Activated CD4-positive, alpha-beta T cell treated with anti-CD3 and anti-CD28 coated beads, Interleukin-2, amount 50 U/mL, for 24 hours (primary cell): ENCODE results near the gene MFAP4.

Source experiments
- DNase-seq, 2 donors: peaks; one replicate each; pipeline ENCODE4 v3.0.0-alpha.2; 2020; ENCODE audit warnings: low read depth in 1 of 2, low spot score in 1 of 2

MFAP4 gene, protein sequence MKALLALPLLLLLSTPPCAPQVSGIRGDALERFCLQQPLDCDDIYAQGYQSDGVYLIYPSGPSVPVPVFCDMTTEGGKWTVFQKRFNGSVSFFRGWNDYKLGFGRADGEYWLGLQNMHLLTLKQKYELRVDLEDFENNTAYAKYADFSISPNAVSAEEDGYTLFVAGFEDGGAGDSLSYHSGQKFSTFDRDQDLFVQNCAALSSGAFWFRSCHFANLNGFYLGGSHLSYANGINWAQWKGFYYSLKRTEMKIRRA

DNA sequence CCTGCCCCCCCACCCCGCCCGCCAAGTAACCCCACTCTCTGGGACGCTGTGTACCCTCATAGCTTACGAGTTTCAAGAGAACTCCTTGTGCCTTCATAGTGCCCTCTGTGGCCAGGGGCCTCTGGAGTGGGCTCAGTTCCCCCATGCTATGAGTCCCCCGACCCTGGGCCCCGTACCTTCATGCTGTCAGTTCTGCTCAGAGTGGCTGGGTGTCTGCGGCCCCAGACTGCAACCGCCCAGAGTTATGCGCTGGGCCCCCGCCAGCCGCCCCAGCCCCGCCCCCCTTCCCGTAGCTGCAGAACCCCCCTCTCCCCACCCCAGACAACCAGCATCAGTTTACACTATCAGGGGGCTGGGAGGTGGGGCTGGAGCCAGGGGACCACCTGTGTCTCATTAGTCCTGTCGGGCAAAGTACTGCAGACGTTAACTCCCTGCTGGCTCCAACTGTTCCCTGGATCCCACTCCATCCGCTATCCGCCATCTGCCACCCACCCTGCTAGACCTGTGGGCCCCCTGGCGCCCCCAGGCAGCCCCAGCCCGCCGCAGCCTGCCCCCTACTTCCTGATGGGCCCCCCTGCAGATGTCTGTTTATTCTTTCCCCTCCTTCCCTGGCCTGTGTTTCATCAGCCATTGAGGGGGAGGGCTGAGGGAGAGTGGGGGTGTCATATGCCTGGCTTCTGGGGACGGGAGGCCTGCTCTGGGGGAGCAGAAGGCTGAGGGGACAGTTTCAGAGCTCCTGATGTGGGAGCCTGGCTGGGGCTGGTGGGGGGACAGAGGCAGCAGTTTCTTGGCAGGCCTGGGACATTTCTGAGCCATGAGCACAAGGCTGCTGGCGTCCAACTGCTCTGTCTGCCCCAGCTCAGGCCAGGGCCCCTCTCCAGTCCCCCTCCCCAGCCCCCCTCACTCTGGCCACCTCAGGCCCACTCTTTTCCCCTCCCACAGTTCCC is at the start of gene MFAP4:
Gene MFAP4, minus strand, starts transcription at position 217 of the 947 bp plus-strand sequence. Its CDS starts 35 bp downstream, at position 182.
- DNase-seq = no peak

DNA sequence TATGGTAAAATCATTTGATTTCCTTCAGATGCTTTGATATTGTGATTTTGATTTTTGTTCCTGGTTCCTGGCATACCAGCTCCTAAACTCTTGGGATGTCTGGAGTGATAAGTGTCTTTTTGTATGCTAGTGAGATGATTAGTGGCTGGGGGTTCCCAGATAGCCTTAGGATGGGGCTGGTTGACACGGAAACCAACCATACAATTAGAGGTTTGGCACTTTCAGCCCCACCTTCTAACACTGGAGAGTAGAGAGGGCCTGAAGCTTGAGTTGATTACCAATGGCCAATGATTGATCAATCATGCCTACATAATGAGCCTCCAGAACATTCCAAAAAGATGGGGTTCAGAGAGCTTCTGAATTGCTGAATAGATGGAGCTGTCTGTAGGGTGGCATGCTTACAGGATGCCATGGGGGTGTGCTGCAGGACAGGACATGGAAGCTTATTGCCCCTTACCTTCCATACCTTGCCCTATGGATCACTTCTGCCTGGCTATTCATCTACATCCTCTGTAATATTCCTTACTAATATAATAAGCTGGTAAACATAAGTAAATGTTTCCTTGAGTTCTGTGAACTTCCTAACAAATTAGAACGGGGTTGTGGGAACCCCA is 46.8 kb upstream of the MFAP4 start:
- no peak for DNase-seq

DNA sequence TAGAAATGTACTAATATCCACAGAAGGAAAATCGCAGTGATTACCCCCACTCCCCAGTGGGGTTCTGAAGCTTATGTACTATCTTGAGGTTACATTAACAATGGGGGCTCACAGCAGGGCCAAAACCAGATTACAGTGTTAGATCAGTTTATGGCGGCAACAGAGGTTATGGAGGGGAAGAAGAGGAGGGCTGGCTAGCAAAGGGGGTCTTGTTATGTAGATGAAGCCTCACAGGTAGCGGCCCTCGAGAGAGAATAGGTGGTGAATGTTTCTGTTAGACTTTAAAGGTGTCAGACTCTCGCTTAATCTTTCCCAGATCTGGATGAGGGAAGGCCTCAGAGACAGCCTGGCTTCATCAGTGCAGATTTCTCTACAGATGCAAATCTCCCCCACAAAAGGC is 46.3 kb upstream of the MFAP4 start:
- no peak for DNase-seq

DNA sequence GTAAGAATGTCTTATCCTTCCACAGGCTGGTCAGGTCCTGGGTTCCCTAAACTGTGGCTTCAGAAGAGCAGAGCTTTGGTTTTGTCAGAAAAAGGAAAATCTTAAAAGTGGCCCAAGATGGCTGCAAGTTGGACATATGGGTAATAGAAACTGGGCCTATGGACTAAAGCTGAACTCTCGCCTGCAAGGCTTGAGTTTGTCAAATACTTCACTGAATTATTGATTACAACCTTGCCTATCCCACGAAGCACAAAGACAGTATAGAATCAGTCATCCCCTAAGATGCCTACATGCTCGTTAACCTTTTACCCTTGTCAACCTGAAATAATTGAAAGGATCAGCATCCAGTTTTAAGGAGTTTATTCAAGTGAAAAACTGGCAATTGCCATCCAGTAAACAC is 44.7 kb upstream of the MFAP4 start:
- DNase-seq = no peak

DNA sequence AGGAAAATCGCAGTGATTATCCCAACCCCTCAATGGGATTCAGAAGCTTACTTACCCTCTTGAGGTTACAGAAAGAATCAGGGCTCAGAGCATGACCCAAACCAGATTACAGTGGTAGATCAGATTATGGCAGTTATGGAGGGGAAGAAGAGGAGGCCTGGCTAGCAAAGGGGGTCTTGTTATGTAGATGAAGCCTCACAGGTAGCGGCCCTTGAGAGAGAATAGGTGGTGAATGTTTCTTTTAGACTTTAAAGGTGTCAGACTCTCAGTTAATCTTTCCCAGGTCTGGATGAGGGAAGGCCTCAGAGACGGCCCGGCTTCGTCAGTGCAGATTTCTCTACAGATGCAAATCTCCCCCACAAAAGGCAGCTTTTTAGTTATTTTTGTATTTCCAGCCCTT is 39.6 kb upstream of the MFAP4 start:
- DNase-seq = no peak

DNA sequence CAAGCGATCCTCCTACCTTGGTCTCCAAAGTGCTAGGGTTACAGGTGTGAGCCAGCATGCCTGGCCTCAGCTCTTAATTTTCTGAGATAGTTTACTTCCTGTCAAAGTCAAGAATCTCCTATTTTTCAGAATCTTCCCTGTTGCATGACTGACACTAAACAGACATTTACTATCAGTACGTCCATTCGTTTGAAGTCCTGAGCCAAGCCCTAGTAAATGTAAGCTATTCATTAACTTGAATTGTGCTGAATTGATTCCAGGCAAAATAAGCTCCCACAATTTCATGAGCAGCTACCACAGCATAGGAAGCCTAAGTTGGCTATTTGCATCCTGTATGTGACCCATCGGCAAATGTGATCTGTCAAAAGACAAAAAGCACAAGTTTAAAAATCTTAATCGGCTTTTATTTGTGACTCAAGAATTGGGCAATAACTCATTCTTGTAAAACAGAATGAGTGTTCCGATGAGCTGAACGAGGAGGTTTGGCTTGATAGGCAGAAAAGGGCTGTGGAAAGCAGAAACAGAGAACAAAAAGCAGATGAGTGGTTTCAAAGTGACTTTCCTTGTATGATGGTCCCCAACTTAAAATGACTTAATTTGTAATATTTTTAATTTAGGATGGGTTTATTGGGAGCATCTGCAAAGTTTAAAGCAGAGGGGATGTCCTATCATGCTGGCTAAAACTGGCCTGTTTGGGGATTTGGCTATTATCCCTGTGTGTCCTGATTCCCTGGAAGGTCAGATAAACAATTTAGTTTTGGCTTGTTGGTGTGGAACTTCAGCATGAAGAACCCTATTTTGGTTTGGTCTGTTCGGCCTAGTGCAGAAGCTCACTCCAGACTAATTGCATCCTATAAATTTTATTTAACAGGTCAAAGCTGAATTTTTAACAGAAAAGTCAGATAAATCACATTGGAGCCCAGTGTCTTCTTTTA is 38.2 kb upstream of the MFAP4 start:
- no peak for DNase-seq

DNA sequence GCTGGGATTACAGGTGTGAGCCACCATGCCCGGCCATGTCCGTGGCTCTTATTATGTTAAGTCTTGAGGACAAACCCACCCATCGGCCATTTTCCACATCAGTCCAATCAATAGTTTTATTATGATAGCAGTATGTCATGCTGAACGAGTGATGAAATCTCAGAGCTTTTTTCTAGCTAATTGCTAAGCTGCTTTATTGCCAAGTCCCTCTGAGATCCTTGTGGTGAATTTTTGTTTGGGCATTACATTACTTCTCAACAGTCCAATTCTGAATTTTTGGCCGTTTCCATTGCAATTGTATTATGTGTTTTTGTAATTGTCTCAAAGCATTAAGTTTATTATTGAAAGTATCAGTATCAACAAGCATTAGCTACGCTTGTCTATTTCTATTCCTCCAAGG is 34.9 kb upstream of the MFAP4 start:
- no peak for DNase-seq

DNA sequence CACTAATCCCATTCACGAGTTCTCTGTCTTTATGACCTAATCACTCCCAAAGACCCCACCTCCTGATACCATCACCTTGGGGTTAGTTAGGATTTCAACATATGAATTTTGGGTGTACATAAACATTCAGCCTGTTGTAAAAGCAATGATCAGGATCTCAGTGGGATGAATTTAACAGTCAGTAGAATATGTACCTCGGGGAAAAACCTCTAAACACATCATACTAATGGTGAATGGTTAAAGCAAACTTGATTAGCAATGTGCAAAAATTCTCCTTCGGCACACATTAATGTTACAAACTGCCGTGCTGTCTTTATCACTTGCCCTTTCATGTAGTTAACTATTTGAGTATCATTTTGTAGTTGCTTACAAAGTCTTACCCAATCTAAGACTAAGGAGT is 34.2 kb upstream of the MFAP4 start:
- DNase-seq = no peak

DNA sequence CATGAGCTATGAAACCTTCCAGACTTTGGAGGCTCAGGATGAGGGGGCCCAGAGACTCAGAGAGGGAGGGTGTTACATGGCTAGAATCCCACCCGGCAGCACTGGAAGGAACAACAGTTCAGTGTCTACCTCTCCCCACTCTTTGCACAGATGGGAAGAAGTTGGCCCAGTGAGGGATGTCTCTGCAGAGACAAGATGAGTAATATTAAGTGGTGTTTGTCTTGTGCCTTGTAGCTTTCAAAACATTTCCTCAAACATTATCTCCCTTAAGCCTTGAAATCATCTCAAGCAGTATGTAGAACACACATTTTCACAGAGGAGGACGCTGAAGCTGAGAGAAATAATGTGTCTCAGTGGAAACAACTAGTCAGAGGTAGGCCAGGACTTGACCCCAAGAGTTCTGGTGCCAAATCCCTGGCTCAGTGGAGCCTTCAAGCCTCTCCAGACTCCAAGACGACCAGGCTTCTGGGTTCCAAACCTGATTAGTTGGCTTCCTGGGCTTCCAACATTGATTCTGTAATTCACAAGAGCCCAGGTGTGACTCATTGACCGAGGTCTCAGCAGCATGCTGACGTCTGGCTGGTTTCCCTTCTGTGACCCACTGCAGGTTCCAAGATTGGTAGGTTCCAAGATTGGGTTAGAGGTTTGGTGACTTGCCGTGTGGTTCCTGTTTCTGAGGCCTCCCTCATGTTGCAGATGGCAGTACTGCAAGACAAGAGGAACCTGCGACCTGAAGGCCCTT is 31.4 kb upstream of the MFAP4 start:
- no peak for DNase-seq

DNA sequence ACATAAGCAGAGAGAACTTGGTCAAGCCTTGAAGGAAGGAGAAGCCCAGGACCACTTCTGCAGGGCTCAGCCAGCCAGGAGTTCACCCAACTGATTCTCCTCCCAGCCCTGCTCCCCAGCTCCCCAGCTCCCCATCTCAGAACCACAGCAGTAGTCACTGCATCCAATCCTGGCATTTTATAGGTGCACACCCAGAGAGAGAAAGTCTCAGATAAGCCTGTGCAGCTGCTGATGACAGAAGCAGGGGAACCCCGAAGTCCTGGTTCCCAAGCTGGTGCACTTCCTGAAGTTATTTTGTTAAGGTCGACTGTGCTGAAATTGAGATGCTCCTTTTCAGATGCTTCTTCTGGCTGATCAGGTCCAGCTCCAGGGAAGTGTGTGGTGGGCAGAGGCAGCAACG is 30.6 kb upstream of the MFAP4 start:
- no peak for DNase-seq

DNA sequence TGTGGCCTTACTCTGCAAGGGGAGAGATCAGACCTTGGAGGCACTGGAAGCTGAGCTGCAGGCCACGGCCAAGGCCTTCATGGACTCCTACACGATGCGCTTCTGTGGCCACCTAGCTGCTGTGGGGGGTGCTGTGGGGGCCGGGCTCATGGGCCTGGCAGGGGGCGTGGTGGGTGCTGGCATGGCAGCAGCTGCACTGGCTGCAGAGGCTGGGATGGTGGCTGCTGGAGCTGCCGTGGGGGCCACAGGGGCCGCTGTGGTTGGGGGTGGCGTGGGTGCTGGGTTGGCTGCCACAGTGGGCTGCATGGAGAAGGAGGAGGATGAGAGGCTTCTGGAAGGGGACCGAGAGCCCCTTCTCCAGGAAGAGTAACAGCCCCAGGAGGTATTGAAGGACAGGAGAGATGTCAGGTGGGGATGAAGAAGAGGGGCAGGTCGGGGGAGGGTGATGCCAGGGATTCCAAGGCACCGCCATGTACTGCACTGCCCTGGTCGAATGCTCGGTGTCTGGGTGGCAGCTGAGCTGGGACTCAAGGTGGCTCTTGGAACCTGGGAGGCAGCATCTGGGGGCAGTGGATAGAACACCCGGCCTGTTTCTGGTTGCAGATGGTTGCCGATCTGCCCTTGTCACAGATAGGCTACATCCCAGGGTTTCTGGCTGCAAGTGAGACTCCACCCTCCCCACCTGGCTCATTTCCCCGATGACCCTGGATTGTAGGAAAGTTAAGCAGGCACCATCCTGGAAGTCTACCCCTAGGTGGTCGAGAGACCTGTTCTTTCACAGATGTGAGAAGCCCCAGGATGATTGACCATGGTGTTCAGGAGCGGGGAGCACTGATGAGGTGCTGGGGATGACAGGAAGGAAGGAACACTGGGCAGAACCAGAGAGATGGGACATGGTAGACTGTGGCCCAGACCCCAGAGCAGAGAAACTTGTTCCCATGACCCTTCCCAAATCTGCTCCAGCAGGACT is 29.1 kb upstream of the MFAP4 start:
- no peak for DNase-seq

DNA sequence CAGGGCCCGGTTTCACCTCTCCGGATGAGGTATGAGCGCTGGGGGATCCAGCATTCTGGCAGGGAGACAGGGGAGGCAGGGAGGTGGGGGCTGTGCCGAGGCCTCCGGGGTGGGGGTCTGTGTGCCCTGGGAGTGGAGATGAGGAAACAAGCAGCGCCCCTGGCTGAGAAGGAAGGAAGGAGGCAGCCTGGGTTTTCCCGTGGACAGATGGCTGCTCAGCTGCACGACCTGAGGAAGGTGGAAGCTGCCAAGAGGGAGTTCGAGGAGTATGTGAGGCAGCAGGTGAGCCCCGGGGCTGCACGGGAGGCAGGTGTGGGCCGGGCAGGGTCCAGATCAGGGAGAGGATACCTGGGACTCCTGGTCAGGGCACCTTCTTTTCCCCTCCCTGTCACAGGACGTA is 28.3 kb upstream of the MFAP4 start:
- no peak for DNase-seq

DNA sequence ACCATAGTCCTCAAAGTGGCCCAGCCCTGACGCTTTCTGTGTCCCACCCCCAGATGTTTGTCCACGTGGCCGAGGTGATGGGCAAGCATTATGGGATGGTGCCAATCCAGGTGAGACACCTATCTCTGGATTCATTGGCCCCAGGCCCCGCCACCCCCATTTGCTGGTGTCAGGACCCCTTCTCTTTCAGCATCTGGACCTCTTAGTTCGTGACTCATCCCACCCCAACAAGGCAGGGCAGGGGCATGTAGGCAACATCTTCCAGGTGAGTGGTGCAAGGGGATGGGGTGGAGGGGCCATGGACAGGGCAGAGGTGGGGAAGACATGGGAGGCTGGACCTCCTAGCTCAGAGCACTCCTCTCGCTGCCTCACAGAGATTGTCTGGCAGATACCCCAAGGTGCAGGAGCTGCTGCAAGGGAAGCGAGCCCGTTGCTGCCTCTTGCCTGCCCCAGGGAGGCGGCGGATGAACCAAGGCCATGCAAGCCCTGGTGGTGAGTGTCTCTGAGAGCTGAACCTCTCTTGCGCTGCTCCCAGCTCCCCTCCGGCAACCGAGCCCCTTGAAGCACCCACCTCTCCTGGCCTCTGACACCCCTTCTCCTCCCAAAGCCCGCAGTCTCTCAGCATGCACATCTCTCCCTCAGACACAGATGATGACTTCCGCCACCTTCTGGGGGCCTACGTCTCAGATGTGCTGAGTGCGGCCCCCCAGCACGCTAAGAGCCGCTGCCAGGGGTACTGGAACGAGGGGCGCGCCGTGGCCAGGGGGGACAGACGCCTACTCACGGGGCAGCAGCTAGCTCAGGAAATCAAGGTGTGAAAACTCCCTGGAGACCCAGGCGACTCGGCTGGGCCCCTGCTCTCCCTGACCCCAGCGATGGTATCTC is 27.6 kb upstream of the MFAP4 start:
- DNase-seq = no peak

DNA sequence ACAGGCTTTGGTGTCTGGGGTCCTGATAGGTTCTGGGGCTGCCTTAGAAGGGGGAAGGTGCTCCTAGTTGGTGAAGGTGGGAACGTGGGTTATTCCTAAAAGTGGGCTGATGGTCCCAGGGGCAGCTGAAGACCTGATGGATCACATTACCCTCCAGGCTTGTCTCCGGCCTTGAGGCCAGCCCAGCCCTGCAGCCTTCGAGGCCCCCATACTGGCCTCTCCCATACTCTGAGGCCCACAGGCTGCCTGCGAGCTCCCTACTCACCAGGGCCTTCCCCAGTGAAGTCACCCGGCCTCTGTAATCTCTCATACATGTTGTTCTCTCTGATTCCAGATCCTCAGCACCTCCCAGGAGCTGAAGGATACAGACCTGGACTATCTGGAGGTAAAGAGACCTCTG is 26.8 kb upstream of the MFAP4 start:
- DNase-seq = no peak

DNA sequence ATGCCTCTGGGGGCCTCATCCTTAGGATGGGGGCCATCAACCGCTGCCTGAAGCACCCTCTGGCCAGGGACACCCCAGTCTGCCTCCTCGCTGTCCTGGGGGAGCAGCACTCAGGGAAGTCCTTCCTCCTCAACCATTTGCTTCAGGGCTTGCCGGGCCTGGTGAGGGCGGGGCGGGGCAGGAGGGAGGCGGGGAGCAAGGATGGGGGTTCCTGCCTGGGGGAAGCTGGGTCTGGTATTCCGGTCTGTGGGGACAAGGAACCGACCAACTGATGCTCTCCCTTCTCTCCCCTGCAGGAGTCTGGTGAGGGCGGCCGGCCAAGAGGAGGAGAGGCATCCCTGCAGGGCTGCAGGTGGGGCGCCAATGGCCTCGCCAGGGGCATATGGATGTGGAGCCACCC is 26.0 kb upstream of the MFAP4 start:
- DNase-seq = no peak

DNA sequence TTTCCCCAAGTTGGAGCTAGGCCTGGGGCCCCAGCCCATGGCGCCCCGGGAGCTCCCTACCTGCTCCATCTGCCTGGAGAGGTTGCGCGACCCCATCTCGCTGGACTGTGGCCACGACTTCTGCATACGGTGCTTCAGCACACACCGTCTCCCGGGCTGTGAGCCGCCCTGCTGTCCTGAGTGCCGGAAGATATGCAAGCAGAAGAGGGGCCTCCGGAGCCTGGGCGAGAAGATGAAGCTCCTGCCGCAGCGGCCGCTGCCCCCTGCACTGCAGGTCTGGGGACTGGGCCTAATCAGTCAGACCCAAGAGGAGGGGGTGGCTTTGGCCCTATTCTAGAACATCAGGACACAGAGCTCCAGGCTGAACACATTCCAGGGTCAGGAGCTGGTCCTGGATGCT is 25.5 kb upstream of the MFAP4 start:
- DNase-seq = no peak

DNA sequence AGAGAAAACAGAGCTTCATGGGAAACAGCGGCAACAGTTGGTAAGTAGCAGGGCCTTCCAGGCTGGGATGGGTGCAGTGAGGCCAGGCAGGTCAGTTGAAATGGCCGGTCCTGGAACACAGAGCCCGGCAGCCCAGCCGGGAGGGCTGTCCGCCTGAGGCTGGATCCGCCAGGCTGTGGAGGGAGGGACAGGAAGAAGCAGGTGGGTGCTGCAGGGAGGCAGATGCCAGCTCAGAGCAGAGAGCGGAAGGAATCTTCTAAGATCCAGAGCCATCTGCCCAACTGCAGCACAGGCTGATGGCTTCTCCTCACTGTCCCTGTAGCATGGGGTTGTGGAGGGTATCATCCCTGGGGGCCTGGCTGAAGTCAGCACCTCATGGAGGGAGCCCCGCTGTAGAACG is 24.6 kb upstream of the MFAP4 start:
- DNase-seq = no peak
